ENCODE data around the gene BRD3. TPM values are rescaled to one million over a fixed set of nuclear protein-coding genes. Genes with fewer than 3 reads are reported as not detected.
A peak's percentile ranks its signal among the peaks of the same experiment; 100 is the strongest.

The BRD3 gene
- total RNA-seq: 28.6 TPM
- long read RNA-seq, full-length matches to known transcripts: 1 of 81 reads
- long read RNA-seq, partial matches to known transcripts: 49 of 81 reads
- long read RNA-seq, other reads (novel, unspliced or antisense): 31 of 81 reads

- peak; percentile 91 for DNase-seq (ENCODE audit: low spot score)
Observed at GRCh38 chr9:134067904-134068743, at the start of gene BRD3. Gene BRD3, minus strand, starts transcription at chr9:134068026. Its CDS starts 14,549 bp downstream, at chr9:134053477.

DNA sequence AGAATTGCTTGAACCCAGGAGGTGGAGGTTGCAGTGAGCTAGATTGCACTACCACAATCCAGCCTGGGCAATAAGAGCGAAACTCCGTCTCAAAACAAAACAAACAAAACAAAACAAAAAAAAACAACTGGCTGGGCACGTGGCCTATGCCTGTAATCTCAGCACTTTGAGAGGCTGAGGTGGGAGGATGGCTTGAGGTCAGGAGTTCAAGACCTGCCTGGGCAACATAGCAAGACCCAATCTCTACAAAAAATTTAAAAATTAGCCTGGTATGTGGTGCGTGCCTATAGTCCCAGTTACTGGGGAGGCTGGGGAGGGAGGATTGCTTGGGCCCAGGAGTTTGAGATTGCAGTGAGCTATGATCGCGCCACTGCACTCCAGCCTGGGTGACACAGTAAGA lies 44.7 kb upstream of the BRD3 start:
- no peak for DNase-seq (ENCODE audit: low spot score)

DNA sequence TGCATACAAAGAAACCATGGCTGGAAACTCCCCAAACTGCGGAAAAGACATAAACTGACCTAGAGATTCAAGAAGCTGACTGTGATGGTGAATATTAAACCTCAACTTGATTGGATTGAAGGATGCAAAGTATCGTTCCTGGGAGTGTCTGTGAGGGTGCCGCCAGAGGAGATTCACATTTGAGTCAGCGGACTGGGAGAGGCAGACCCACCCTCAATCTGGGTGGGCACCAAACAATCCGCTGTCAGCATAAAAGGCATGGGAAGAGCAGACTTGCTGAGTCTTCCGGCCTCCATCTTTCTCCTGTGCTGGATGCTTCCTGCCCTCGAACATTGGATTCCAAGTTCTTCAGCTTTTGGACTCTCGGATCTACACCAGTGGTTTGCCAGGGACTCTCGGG lies 43.2 kb upstream of the BRD3 start:
- no peak for DNase-seq (ENCODE audit: low spot score)

DNA sequence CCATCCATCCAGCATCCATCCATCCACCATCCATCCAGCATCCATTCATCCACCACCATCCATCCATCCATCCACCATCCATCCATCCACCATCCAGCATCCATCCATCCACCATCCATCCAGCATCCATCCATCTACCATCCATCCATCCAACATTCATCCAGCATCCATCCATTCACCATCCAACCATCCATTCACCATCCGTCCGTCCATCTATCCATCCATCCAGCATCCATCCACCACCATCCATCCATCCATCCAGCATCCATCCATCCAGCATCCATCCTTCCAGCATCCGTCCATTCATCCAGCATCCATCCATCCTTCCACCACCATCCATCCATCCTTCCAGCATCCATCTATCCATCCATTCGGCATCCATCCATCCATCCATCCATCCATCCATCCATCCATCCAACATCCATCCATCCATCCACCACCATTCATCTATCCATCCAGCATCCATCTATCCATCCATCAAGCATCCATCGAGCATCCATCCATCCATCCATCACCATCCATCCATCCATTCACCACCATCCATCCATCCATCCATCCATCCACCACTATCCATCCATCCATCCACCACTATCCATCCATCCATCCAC lies 35.7 kb upstream of the BRD3 start:
- DNase-seq (ENCODE audit: low spot score): peak; percentile 5

DNA sequence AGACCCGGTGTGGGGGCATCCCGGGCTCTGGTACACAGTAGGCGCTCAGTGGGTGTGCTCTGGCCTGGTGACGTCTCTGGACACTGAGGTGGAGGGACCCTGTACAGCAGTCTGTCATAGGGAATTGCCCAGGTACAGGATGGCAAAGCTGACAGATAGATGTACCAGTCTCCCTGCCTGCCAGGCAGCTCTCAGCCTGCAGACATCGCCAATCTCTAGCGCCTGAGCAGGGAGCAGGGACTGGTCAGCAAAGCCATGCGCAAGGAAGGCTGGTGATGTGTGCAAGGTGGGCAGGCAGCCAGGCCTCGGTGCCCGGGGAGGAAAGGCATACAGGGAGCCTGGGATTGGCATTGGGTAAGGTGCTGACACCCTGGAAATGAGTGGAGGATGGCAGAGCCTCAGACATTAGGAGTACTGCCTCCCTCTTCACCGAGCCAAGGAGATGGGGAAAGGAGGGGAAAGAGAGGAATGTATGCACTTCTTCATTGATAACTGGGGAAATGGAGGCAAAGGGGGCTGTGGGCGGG lies 33.9 kb upstream of the BRD3 start:
- peak; percentile 37 for DNase-seq (ENCODE audit: low spot score)

DNA sequence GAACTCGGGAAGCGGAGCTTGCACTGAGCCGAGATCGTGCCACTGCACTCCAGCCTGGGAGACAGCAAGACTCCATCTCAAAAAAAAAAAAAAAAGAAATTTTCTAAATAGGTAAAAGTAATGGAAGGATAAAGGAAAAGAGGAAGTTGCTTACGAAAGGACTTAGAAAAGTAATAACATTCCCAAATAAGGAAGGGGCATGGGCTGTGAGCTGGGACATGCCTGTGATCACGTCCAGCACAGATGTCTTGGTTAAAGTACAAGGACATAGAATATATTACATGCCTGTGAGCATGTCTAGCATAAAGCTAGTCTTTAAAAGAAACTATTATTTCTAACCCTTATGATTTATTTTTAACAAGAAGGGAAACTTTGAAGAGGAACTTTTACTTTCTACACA lies 33.3 kb upstream of the BRD3 start:
- DNase-seq (ENCODE audit: low spot score): peak; percentile 1

- peak; percentile 37 for DNase-seq (ENCODE audit: low spot score)
Observed at GRCh38 chr9:134100040-134100439, 32.2 kb upstream of the BRD3 start.

GRCh38 chr9:134099123-134099761 lies 31.4 kb upstream of the BRD3 start:
- DNase-seq (ENCODE audit: low spot score): peak; percentile 26

GRCh38 chr9:134089972-134090371 lies 22.1 kb upstream of the BRD3 start:
- DNase-seq (ENCODE audit: low spot score): peak; percentile 68

GRCh38 chr9:134088063-134088725 lies 20.4 kb upstream of the BRD3 start:
- peak; percentile 87 for DNase-seq (ENCODE audit: low spot score)

GRCh38 chr9:134085674-134086073 lies 17.8 kb upstream of the BRD3 start:
- no peak for DNase-seq (ENCODE audit: low spot score)

DNA sequence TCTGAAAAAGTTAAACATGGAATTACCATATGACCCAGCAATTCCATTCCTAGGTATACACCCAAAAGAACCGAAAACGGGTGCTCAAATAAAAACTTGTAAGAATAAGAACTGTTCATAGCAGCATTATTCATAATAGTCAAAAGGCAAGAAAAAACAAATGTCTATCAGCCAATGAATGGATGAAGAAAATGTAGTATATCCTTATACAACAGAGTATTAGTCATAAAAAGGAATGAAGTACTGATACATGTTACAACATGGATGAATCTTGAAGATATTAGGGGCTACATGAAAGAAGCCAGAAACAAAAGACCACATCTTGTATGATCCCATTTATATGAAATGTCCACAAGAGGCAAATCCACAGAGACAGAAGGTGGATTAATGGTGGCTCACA lies 15.6 kb upstream of the BRD3 start:
- DNase-seq (ENCODE audit: low spot score): no peak

- peak; percentile 33 for DNase-seq (ENCODE audit: low spot score)
Observed at GRCh38 chr9:134076644-134077043, 8.8 kb upstream of the BRD3 start.

DNA sequence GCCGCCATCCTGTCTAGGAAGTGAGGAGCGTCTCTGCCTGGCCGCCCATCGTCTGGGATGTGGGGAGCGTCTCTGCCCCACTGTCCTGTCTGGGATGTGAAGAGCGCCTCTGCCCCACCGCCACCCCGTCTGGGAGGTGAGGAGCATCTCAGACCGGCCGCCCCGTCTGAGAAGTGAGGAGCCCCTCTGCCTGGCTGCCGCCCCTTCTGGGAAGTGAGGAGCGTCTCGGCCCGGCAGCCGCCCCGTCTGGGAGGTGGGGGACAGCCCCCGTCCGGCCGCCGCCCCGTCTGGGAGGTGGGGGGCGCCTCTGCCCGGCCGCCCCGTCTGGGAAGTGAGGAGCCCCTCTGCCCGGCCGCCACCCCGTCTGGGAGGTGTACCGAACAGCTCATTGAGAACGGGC lies 7.9 kb upstream of the BRD3 start:
- peak; percentile 24 for DNase-seq (ENCODE audit: low spot score)

GRCh38 chr9:134073500-134073899 lies 5.7 kb upstream of the BRD3 start:
- DNase-seq (ENCODE audit: low spot score): no peak

GRCh38 chr9:134072683-134073082 lies 4.9 kb upstream of the BRD3 start:
- peak; percentile 62 for DNase-seq (ENCODE audit: low spot score)

GRCh38 chr9:134071149-134071548 lies 3.3 kb upstream of the BRD3 start:
- DNase-seq (ENCODE audit: low spot score): peak; percentile 35

- DNase-seq (ENCODE audit: low spot score): no peak
Observed at GRCh38 chr9:134069480-134070399, 1.9 kb upstream of the BRD3 start.

GRCh38 chr9:134068744-134069479 lies 1.1 kb upstream of the BRD3 start:
- no peak for DNase-seq (ENCODE audit: low spot score)

Data from mesenteric fat pad (tissue), 1 donor.